ENCODE results near the gene TICRR.

The TICRR gene

DNA sequence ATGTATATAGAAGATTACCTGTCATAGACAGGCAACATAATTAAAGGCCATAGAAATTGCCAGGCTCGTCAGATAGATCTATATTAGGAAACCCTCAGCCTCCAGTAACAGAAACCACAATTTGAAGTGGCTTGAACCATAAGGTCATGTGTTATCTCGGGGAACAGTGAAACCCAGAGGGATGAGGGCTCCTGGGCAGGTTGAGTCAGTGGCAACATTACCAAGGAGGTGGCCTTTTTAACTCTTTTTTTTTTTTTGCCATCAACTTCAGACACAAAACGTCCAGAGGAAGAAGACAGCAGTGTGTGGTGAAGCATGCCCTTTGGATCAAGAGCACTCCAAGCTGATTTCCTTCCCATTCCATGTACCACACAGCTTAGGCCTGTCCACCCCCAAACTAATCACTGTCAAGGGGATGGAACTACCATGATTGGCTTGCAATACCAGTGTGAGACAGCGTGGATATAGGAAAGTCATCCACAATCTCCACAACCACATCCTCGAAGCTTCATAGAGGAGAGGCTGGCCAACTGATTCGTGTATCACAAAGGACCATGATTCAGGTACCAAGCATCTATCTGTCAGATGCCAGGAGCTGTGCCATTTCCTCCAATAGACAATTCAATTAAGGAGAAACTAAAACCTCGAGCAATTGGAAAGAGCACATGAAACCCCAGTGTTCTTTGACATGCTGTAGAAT is 81.0 kb downstream of the TICRR start:
- H3K9me3 ChIP-seq (ENCODE audit: control insufficient read depth, low read length), result no peaks in the 10 kb centered on the region
- H3K4me2 ChIP-seq (ENCODE audit: low read length), result no peak overlapping the region
- H3K79me2 ChIP-seq, result no peaks in the 10 kb centered on the region
- H3K36me3 ChIP-seq (ENCODE audit: control insufficient read depth, insufficient read depth, low read length), result no peaks in the 10 kb centered on the region
- TF ChIP-seq, protein P1, sequence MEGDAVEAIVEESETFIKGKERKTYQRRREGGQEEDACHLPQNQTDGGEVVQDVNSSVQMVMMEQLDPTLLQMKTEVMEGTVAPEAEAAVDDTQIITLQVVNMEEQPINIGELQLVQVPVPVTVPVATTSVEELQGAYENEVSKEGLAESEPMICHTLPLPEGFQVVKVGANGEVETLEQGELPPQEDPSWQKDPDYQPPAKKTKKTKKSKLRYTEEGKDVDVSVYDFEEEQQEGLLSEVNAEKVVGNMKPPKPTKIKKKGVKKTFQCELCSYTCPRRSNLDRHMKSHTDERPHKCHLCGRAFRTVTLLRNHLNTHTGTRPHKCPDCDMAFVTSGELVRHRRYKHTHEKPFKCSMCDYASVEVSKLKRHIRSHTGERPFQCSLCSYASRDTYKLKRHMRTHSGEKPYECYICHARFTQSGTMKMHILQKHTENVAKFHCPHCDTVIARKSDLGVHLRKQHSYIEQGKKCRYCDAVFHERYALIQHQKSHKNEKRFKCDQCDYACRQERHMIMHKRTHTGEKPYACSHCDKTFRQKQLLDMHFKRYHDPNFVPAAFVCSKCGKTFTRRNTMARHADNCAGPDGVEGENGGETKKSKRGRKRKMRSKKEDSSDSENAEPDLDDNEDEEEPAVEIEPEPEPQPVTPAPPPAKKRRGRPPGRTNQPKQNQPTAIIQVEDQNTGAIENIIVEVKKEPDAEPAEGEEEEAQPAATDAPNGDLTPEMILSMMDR (IDR thresholded peaks at IDR 0.05), result no peak
- peak overlapping the region; percentile 84 for H2AFZ ChIP-seq
- no peak overlapping the region for H3K27ac ChIP-seq
- H3K27me3 ChIP-seq (ENCODE audit: control insufficient read depth, insufficient read depth, low read length), result no peaks in the 10 kb centered on the region
- H3K4me3 ChIP-seq (ENCODE audit: low read depth, low read length), result no peak overlapping the region
- H3K9ac ChIP-seq, result no peak overlapping the region
- H3K4me1 ChIP-seq, result no peaks in the 10 kb centered on the region

DNA sequence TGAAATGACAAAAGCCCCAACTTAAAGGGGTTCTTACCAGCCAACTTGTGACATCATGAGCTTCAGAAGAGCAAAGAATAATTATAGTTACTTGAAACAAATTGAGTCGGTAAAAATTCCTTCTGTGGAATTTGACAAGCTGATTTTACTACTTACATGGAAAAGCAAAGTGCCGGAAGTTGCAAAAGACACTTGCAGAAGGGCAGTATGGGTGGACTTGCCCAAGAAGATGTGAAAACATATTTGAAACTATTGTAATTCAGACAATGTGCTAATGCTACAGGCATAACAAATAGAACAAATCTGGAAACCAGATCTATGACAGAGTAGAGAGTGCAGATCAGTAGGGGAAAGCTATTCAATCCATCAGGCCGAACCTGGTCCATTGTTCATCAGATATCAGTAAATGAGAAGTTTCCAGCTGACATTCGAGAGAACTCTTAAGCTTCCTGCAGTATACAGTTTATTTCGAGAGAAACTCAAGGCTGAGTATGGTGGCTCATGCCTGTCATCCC is 82.5 kb downstream of the TICRR start:
- Histone ChIP-seq H3K9me3 (ENCODE audit: control insufficient read depth, low read length) (no peaks in the 10 kb centered on the region), H2AFZ (no peak overlapping the region), H3K79me2 (no peaks in the 10 kb centered on the region), H3K36me3 (ENCODE audit: control insufficient read depth, insufficient read depth, low read length) (no peaks in the 10 kb centered on the region), H3K4me3 (ENCODE audit: low read depth, low read length) (no peak overlapping the region), H3K9ac (no peak overlapping the region), H3K27me3 (ENCODE audit: control insufficient read depth, insufficient read depth, low read length) (no peaks in the 10 kb centered on the region), H3K4me1 (no peaks in the 10 kb centered on the region), H3K4me2 (ENCODE audit: low read length) (no peak overlapping the region), H3K27ac (no peak overlapping the region)
- TF ChIP-seq, protein P1 (IDR thresholded peaks at IDR 0.05), result no peak

DNA sequence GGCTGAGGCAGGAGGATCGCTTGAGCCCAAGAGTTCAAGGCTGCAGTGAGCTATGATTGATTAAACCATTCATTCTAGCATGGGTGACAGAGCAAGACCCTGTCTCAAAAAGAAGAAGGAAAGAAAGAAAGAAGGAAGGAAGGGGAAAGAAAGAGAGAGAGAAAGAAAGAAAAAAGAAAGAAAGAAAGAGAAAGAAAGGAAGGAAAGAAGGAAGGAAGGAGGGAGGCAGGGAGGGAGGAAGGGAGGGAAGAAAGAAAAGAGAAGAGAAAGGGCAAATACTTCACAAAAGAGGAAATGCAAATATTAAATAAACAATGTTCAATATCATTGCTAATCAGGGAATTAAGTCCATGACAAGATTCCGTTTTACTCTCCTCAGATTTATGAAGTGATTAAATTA is 84.0 kb downstream of the TICRR start:
- H3K79me2 ChIP-seq, result no peaks in the 10 kb centered on the region
- no peak overlapping the region for H3K27ac ChIP-seq
- H3K27me3 ChIP-seq (ENCODE audit: control insufficient read depth, insufficient read depth, low read length), result no peaks in the 10 kb centered on the region
- H2AFZ ChIP-seq, result no peak overlapping the region
- H3K4me3 ChIP-seq (ENCODE audit: low read depth, low read length), result no peak overlapping the region
- H3K4me2 ChIP-seq (ENCODE audit: low read length), result no peak overlapping the region
- H3K4me1 ChIP-seq, result no peaks in the 10 kb centered on the region
- H3K36me3 ChIP-seq (ENCODE audit: control insufficient read depth, insufficient read depth, low read length), result no peaks in the 10 kb centered on the region
- no peak overlapping the region for H3K9ac ChIP-seq
- TF ChIP-seq, protein P1 (IDR thresholded peaks at IDR 0.05), result no peak
- no peaks in the 10 kb centered on the region for H3K9me3 ChIP-seq (ENCODE audit: control insufficient read depth, low read length)

DNA sequence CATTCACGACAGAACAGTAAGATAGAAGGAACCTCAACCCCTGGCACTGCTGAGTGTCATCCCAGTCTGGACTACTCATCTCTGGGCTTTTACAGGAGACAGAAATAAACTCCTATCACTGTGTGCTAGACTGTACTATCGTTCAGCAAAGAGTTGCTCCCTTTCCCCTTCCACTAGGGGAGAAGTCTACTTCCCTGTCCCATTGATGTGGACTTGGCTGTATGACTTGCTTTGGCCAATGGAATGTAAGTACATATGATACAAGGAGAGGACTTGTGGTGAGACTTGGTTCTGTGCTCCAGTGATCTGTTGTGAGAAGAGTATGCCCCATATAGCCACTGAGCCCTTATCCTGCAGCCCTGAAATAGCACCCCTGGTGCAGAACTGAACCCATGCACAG is 85.3 kb downstream of the TICRR start:
- no peak overlapping the region for H2AFZ ChIP-seq
- no peaks in the 10 kb centered on the region for H3K9me3 ChIP-seq (ENCODE audit: control insufficient read depth, low read length)
- H3K4me1 ChIP-seq, result peaks cover 4% of the 10 kb centered on the region
- H3K79me2 ChIP-seq, result no peaks in the 10 kb centered on the region
- H3K4me3 ChIP-seq (ENCODE audit: low read depth, low read length), result no peak overlapping the region
- no peak overlapping the region for H3K27ac ChIP-seq
- TF ChIP-seq, protein P1 (IDR thresholded peaks at IDR 0.05), result no peak
- no peak overlapping the region for H3K9ac ChIP-seq
- no peak overlapping the region for H3K4me2 ChIP-seq (ENCODE audit: low read length)
- no peaks in the 10 kb centered on the region for H3K36me3 ChIP-seq (ENCODE audit: control insufficient read depth, insufficient read depth, low read length)
- no peaks in the 10 kb centered on the region for H3K27me3 ChIP-seq (ENCODE audit: control insufficient read depth, insufficient read depth, low read length)

All from parathyroid adenoma (tissue), 2 donors.